ENCODE measurements around the gene SLC7A11. TPM values are rescaled to one million over a fixed set of nuclear protein-coding genes. Genes with fewer than 3 reads are reported as not detected.

Gene SLC7A11
- total and polyA plus RNA-seq, 2 experiments from 2014 or later: 10.0 to 33.9 TPM

GRCh38 chr4:138205531-138206233, 36.5 kb downstream of the SLC7A11 start (continued):
- TF ChIP-seq, protein P1, sequence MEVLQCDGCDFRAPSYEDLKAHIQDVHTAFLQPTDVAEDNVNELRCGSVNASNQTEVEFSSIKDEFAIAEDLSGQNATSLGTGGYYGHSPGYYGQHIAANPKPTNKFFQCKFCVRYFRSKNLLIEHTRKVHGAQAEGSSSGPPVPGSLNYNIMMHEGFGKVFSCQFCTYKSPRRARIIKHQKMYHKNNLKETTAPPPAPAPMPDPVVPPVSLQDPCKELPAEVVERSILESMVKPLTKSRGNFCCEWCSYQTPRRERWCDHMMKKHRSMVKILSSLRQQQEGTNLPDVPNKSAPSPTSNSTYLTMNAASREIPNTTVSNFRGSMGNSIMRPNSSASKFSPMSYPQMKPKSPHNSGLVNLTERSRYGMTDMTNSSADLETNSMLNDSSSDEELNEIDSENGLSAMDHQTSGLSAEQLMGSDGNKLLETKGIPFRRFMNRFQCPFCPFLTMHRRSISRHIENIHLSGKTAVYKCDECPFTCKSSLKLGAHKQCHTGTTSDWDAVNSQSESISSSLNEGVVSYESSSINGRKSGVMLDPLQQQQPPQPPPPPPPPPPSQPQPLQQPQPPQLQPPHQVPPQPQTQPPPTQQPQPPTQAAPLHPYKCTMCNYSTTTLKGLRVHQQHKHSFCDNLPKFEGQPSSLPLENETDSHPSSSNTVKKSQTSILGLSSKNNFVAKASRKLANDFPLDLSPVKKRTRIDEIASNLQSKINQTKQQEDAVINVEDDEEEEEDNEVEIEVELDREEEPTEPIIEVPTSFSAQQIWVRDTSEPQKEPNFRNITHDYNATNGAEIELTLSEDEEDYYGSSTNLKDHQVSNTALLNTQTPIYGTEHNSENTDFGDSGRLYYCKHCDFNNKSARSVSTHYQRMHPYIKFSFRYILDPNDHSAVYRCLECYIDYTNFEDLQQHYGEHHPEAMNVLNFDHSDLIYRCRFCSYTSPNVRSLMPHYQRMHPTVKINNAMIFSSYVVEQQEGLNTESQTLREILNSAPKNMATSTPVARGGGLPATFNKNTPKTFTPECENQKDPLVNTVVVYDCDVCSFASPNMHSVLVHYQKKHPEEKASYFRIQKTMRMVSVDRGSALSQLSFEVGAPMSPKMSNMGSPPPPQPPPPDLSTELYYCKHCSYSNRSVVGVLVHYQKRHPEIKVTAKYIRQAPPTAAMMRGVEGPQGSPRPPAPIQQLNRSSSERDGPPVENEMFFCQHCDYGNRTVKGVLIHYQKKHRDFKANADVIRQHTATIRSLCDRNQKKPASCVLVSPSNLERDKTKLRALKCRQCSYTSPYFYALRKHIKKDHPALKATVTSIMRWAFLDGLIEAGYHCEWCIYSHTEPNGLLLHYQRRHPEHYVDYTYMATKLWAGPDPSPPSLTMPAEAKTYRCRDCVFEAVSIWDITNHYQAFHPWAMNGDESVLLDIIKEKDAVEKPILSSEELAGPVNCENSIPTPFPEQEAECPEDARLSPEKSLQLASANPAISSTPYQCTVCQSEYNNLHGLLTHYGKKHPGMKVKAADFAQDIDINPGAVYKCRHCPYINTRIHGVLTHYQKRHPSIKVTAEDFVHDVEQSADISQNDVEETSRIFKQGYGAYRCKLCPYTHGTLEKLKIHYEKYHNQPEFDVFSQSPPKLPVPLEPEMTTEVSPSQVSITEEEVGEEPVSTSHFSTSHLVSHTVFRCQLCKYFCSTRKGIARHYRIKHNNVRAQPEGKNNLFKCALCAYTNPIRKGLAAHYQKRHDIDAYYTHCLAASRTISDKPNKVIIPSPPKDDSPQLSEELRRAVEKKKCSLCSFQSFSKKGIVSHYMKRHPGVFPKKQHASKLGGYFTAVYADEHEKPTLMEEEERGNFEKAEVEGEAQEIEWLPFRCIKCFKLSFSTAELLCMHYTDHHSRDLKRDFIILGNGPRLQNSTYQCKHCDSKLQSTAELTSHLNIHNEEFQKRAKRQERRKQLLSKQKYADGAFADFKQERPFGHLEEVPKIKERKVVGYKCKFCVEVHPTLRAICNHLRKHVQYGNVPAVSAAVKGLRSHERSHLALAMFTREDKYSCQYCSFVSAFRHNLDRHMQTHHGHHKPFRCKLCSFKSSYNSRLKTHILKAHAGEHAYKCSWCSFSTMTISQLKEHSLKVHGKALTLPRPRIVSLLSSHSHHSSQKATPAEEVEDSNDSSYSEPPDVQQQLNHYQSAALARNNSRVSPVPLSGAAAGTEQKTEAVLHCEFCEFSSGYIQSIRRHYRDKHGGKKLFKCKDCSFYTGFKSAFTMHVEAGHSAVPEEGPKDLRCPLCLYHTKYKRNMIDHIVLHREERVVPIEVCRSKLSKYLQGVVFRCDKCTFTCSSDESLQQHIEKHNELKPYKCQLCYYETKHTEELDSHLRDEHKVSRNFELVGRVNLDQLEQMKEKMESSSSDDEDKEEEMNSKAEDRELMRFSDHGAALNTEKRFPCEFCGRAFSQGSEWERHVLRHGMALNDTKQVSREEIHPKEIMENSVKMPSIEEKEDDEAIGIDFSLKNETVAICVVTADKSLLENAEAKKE (CRISPR knock-in tag; IDR thresholded peaks at IDR 0.05): no peak

GRCh38 chr4:138204507-138204906, 37.6 kb downstream of the SLC7A11 start:
- Mint-ChIP-seq H3K4me3 (no peak overlapping the region), H3K27me3 (ENCODE audit: insufficient read depth, low read depth, poor library complexity) (no peaks in the 10 kb centered on the region), H3K36me3 (ENCODE audit: low read depth) (peaks cover 3% of the 10 kb centered on the region; the same call in 1 of the 3 replicates), H3K9me3 (no peaks in the 10 kb centered on the region), H3K27ac (no peak overlapping the region), H3K4me1 (peaks cover 35% of the 10 kb centered on the region)
- H3F3A ChIP-seq (replicated peaks; ENCODE audit: low read depth): no peaks in the 10 kb centered on the region
- ATAC-seq (no peak), DNase-seq (ENCODE audit: low spot score) (no peak)
- H4K20me1 ChIP-seq (replicated peaks; ENCODE audit: insufficient read depth): no peaks in the 10 kb centered on the region
- no peaks in the 10 kb centered on the region for H3K36me3 ChIP-seq (ENCODE audit: insufficient read depth)
- H3K4me2 ChIP-seq: no peak overlapping the region
- H3K9me2 ChIP-seq (ENCODE audit: insufficient read depth): no peaks in the 10 kb centered on the region
- H3K79me2 ChIP-seq (replicated peaks; ENCODE audit: insufficient read depth): peaks cover 47% of the 10 kb centered on the region
- H3K27ac ChIP-seq (ENCODE audit: low read depth): no peak overlapping the region
- H3K4me3 ChIP-seq: no peak overlapping the region
- peaks cover 29% of the 10 kb centered on the region for H3K4me1 ChIP-seq (ENCODE audit: insufficient read depth)
- no peaks in the 10 kb centered on the region for H3K27me3 ChIP-seq (ENCODE audit: insufficient read depth)
- no peak overlapping the region for H2AFZ ChIP-seq
- TF ChIP-seq CREB1 (CRISPR knock-in tag; IDR thresholded peaks at IDR 0.05; ENCODE audit: low read depth) (no peak), ZNF331 (CRISPR knock-in tag; IDR thresholded peaks at IDR 0.05; ENCODE audit: low read depth) (no peak), EZH2 (IDR thresholded peaks at IDR 0.05; ENCODE audit: low read depth, unreplicated experiment) (no peak), ETS1 (IDR thresholded peaks at IDR 0.05) (no peak), NANOG (IDR thresholded peaks at IDR 0.05; ENCODE audit: borderline replicate concordance) (no peak)
- TF ChIP-seq, protein P1 (CRISPR knock-in tag; IDR thresholded peaks at IDR 0.05): no peak

All from GM23338 (cell line).